ENCODE data around the gene C19orf38. TPM values are rescaled to one million over a fixed set of nuclear protein-coding genes. Genes with fewer than 3 reads are reported as not detected.
A peak's percentile ranks its signal among the peaks of the same experiment; 100 is the strongest.

Gene C19orf38
- 1 to 10 TPM in 2 of 4 donors, under 1 TPM in 1, not detected in 1; 0.97 to 3.6 (median 1.1) TPM for total RNA-seq

- H3K27ac ChIP-seq (replicated peaks in 1 of 4): no peak within 1 kb of the TSS
- no peak within 1 kb of the TSS for H3K4me3 ChIP-seq
- WGBS: 32% methylated on average over 13 of the region's 14 CpGs
- H3K4me1 ChIP-seq: no peaks in the 10 kb centered on the region
- no peak for TF ChIP-seq POLR2A (IDR thresholded peaks at IDR 0.05; ENCODE audit: low read depth)
- no peak for DNase-seq (ENCODE audit: extremely low spot score)
- peaks cover 0 to 28% (median 6%) of the 10 kb centered on the region in 4 donors for H3K27me3 ChIP-seq
- H3K9me3 ChIP-seq: peaks cover 0 to 13% (median 10%) of the 10 kb centered on the region in 4 donors
- H3K36me3 ChIP-seq: no peaks in the 10 kb centered on the region
- intact Hi-C loops (cut with DNase I): no loop called here
Measured at GRCh38 chr19:10848230-10848856, at the start of gene C19orf38. TSS of gene C19orf38 (plus strand) at chr19:10848415. CDS start at chr19:10848509, 94 bp downstream.

- WGBS: 38% methylated on average over 9 of the region's 9 CpGs
- H3K27me3 ChIP-seq: no peaks in the 10 kb centered on the region
- TF ChIP-seq POLR2AphosphoS5 (IDR thresholded peaks at IDR 0.05) (no peak), EP300 (IDR thresholded peaks at IDR 0.05) (no peak), CTCF (IDR thresholded peaks at IDR 0.05) (no peak), POLR2A (IDR thresholded peaks at IDR 0.05; ENCODE audit: low read depth) (no peak)
- intact Hi-C loops (cut with DNase I): no loop called here
- H3K4me3 ChIP-seq: no peak overlapping the region
- H3K4me1 ChIP-seq: peaks cover 9 to 15% (median 9%) of the 10 kb centered on the region in 4 donors
- no peak for DNase-seq (ENCODE audit: extremely low spot score)
- no peaks in the 10 kb centered on the region for H3K9me3 ChIP-seq
- peaks cover 55 to 98% (median 89%) of the 10 kb centered on the region in 4 donors for H3K36me3 ChIP-seq
- H3K27ac ChIP-seq (replicated peaks in 1 of 4): peak overlapping the region in 2 of 4 donors; percentile 38 to 68
Measured at GRCh38 chr19:10800488-10800887, 47.7 kb upstream of the C19orf38 start.

- Histone ChIP-seq H3K27me3 (no peaks in the 10 kb centered on the region), H3K36me3 (peaks cover 35 to 96% (median 87%) of the 10 kb centered on the region in 4 donors), H3K4me3 (no peak overlapping the region), H3K27ac (replicated peaks in 1 of 4) (no peak overlapping the region), H3K9me3 (no peaks in the 10 kb centered on the region), H3K4me1 (peaks cover 9 to 15% (median 9%) of the 10 kb centered on the region in 4 donors)
- 100% methylated on average over 5 of the region's 5 CpGs for WGBS
- TF ChIP-seq CTCF (IDR thresholded peaks at IDR 0.05): no peak
- no peak for TF ChIP-seq EP300 (IDR thresholded peaks at IDR 0.05)
- no peak for TF ChIP-seq POLR2AphosphoS5 (IDR thresholded peaks at IDR 0.05)
- TF ChIP-seq POLR2A (IDR thresholded peaks at IDR 0.05; ENCODE audit: low read depth): no peak
- no peak for DNase-seq (ENCODE audit: extremely low spot score)
- intact Hi-C loops (cut with DNase I): no loop called here
Measured at GRCh38 chr19:10802479-10802878, 45.7 kb upstream of the C19orf38 start.

- Histone ChIP-seq H3K9me3 (no peaks in the 10 kb centered on the region), H3K27me3 (no peaks in the 10 kb centered on the region), H3K27ac (replicated peaks in 1 of 4) (no peak overlapping the region), H3K4me3 (no peak overlapping the region), H3K36me3 (peaks cover 31 to 93% (median 86%) of the 10 kb centered on the region in 4 donors), H3K4me1 (peaks cover 9 to 15% (median 9%) of the 10 kb centered on the region in 4 donors)
- DNase-seq (ENCODE audit: extremely low spot score): no peak
- 97% methylated on average over 9 of the region's 9 CpGs for WGBS
- TF ChIP-seq EP300 (IDR thresholded peaks at IDR 0.05): no peak
- no peak for TF ChIP-seq POLR2A (IDR thresholded peaks at IDR 0.05; ENCODE audit: low read depth)
- no peak for TF ChIP-seq CTCF (IDR thresholded peaks at IDR 0.05)
- no peak for TF ChIP-seq POLR2AphosphoS5 (IDR thresholded peaks at IDR 0.05)
- intact Hi-C loops (cut with DNase I): no loop called here
Measured at GRCh38 chr19:10803252-10803651, 45.0 kb upstream of the C19orf38 start.

- Histone ChIP-seq H3K4me3 (no peak overlapping the region), H3K27ac (replicated peaks in 1 of 4) (no peak overlapping the region), H3K9me3 (no peaks in the 10 kb centered on the region), H3K27me3 (no peaks in the 10 kb centered on the region), H3K4me1 (peaks cover 3 to 9% (median 6%) of the 10 kb centered on the region in 4 donors), H3K36me3 (peaks cover 38 to 95% (median 91%) of the 10 kb centered on the region in 4 donors)
- no peak for DNase-seq (ENCODE audit: extremely low spot score)
- WGBS: 80% methylated on average over 11 of the region's 11 CpGs
- intact Hi-C loops (cut with DNase I): no loop called here
- TF ChIP-seq POLR2A (IDR thresholded peaks at IDR 0.05; ENCODE audit: low read depth) (no peak), CTCF (IDR thresholded peaks at IDR 0.05) (no peak), POLR2AphosphoS5 (IDR thresholded peaks at IDR 0.05) (no peak), EP300 (IDR thresholded peaks at IDR 0.05) (no peak)
Measured at GRCh38 chr19:10805065-10805757, 43.0 kb upstream of the C19orf38 start.

All from esophagus muscularis mucosa (tissue), 4 donors.